IMR-90 (cell line): ENCODE results near the gene CNIH2.

ENCODE experiments used
- CEBPB ChIP-seq: IDR thresholded peaks from 2 replicates; pipeline ENCODE4 v1.6.1; 2012; ENCODE audit warnings: low read depth, low read length, improper control_type of control experiment
- CHD1 ChIP-seq: IDR thresholded peaks from 2 replicates; pipeline ENCODE4 v1.6.1; 2012; ENCODE audit warnings: low read depth, low read length, improper control_type of control experiment
- ELK1 ChIP-seq: fragments of 150-350 bp; IDR thresholded peaks from 2 replicates; pipeline ENCODE4 v1.6.1; 2016; ENCODE audit warnings: low read depth, mild to moderate bottlenecking, low read length, moderate library complexity, borderline replicate concordance
- FOS ChIP-seq: fragments of 150-350 bp; IDR thresholded peaks from 2 replicates; pipeline ENCODE4 v1.6.1; 2016; ENCODE audit warnings: low read depth, low read length
- MXI1 ChIP-seq: IDR thresholded peaks from 2 replicates; pipeline ENCODE4 v1.6.1; 2012; ENCODE audit warnings: low read depth, mild to moderate bottlenecking, low read length, moderate library complexity, borderline replicate concordance
- POLR2A ChIP-seq: IDR thresholded peaks from 2 replicates; pipeline ENCODE4 v1.6.1; 2012; ENCODE audit warnings: mild to moderate bottlenecking, low read depth, low read length
- RAD21 ChIP-seq: IDR thresholded peaks from 2 replicates; pipeline ENCODE4 v1.6.1; 2012; ENCODE audit warnings: low read length, improper control_type of control experiment
- RFX5 ChIP-seq: IDR thresholded peaks from 2 replicates; pipeline ENCODE4 v1.8.0; 2012; ENCODE audit warnings: low read depth, mild to moderate bottlenecking, low read length, moderate library complexity
- SMC3 ChIP-seq: fragments of 150-350 bp; IDR thresholded peaks from 2 replicates; pipeline ENCODE4 v1.6.1; 2016; ENCODE audit warnings: low read depth, mild to moderate bottlenecking, antibody characterized with exemption, low read length, moderate library complexity
- TF ChIP-seq, protein P1 (sequence below): conservative IDR thresholded peaks from 2 replicates; pipeline ENCODE4 v1.5.1; 2012; ENCODE audit warnings: mild to moderate bottlenecking, low read depth, low read length, improper control_type of control experiment
- TF ChIP-seq, protein P2 (sequence below): fragments of 150-350 bp; IDR thresholded peaks from 2 replicates; pipeline ENCODE4 v1.6.1; 2017; ENCODE audit warnings: mild to moderate bottlenecking, antibody characterized with exemption, low read length, low read depth

DNA sequence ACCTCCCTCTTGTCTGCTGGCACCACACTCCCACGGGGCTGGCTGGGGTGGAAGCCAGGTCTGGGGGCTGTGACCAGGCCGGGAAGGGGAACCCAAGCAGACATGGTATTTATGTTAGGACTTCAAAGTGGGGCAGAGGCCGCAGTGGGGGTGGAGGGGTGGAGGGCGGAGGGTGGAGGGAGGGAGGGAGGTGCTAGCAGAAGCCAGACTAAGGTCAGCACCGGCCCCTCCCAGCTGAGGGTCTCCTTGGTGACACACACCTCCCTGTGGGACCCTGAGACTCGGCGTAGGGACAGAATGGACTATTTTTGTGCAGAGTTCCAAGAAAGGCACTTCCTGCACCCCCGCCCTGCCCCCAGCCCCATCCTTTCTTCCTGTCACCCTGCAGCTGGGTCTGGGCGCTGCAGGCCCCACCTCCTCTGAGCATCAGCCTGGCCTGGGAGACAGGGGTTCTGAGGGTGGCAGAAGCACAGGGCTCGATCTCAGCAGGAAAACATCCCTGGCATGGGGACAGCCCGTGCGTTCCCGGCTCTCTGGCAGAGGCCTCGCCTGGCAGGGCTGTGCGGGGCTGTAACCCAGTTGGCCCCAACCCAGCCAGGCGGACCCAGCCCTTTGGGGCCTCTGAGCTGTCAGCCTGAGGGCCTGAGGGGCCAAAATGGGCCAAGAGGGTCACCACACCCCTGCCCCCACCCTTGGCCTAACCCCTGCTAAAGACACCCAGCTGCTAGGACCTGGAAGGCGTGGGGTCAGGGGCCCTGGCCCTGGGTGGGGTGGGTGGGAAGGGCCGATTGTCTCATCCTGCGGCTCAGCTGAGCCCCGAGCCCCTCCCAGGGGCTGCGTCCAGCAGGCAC is 48.5 kb downstream of the CNIH2 start:
- TF ChIP-seq, protein P1, sequence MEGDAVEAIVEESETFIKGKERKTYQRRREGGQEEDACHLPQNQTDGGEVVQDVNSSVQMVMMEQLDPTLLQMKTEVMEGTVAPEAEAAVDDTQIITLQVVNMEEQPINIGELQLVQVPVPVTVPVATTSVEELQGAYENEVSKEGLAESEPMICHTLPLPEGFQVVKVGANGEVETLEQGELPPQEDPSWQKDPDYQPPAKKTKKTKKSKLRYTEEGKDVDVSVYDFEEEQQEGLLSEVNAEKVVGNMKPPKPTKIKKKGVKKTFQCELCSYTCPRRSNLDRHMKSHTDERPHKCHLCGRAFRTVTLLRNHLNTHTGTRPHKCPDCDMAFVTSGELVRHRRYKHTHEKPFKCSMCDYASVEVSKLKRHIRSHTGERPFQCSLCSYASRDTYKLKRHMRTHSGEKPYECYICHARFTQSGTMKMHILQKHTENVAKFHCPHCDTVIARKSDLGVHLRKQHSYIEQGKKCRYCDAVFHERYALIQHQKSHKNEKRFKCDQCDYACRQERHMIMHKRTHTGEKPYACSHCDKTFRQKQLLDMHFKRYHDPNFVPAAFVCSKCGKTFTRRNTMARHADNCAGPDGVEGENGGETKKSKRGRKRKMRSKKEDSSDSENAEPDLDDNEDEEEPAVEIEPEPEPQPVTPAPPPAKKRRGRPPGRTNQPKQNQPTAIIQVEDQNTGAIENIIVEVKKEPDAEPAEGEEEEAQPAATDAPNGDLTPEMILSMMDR: no peak
- TF ChIP-seq RFX5: no peak
- TF ChIP-seq POLR2A: no peak
- no peak for TF ChIP-seq CEBPB
- no peak for TF ChIP-seq RAD21
- TF ChIP-seq FOS: no peak
- no peak for TF ChIP-seq CHD1
- no peak for TF ChIP-seq MXI1
- no peak for TF ChIP-seq SMC3
- TF ChIP-seq, protein P2, sequence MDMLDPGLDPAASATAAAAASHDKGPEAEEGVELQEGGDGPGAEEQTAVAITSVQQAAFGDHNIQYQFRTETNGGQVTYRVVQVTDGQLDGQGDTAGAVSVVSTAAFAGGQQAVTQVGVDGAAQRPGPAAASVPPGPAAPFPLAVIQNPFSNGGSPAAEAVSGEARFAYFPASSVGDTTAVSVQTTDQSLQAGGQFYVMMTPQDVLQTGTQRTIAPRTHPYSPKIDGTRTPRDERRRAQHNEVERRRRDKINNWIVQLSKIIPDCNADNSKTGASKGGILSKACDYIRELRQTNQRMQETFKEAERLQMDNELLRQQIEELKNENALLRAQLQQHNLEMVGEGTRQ: no peak
- no peak for TF ChIP-seq ELK1
